ENCODE data around the gene MRPL4. TPM values are rescaled to one million over a fixed set of nuclear protein-coding genes. Genes with fewer than 3 reads are reported as not detected.
A peak's percentile ranks its signal among the peaks of the same experiment; 100 is the strongest.
"Not testable (repeated sequence)": the region's sequence is repeated elsewhere in the genome, so short reads cannot be mapped to it uniquely, and the experiment has no call there.

MRPL4 gene
- total RNA-seq, 1 donor from 2014 or later: 96.3 TPM

GRCh38 chr19:10238172-10238783, 13.7 kb upstream of the MRPL4 start:
- H3K36me3 ChIP-seq (ENCODE audit: control insufficient read depth, insufficient read depth, low read length): no peaks in the 10 kb centered on the region
- no peak for DNase-seq (ENCODE audit: low read depth)
- TF ChIP-seq CTCF (IDR thresholded peaks at IDR 0.05; ENCODE audit: insufficient read depth, low read length, poor library complexity, severe bottlenecking): no peak
- H3K4me3 ChIP-seq (ENCODE audit: low read depth, low read length): no peak overlapping the region
- no peaks in the 10 kb centered on the region for H3K27me3 ChIP-seq (ENCODE audit: control insufficient read depth, insufficient read depth, low read length)

GRCh38 chr19:10241826-10242449, 10.1 kb upstream of the MRPL4 start:
- DNase-seq (ENCODE audit: low read depth); H3K27me3 ChIP-seq (ENCODE audit: control insufficient read depth, insufficient read depth, low read length); H3K4me3 ChIP-seq (ENCODE audit: low read depth, low read length); H3K36me3 ChIP-seq (ENCODE audit: control insufficient read depth, insufficient read depth, low read length): not testable (repeated sequence)

- Histone ChIP-seq H3K4me3 (ENCODE audit: low read depth, low read length) (no peak overlapping the region), H3K36me3 (ENCODE audit: control insufficient read depth, insufficient read depth, low read length) (no peaks in the 10 kb centered on the region), H3K27me3 (ENCODE audit: control insufficient read depth, insufficient read depth, low read length) (no peaks in the 10 kb centered on the region)
- no peak for DNase-seq (ENCODE audit: low read depth)
- no peak for TF ChIP-seq CTCF (IDR thresholded peaks at IDR 0.05; ENCODE audit: insufficient read depth, low read length, poor library complexity, severe bottlenecking)
These were observed 8.4 kb upstream of the MRPL4 start for GRCh38 chr19:10243606-10244005.

- no peaks in the 10 kb centered on the region for H3K36me3 ChIP-seq (ENCODE audit: control insufficient read depth, insufficient read depth, low read length)
- no peaks in the 10 kb centered on the region for H3K27me3 ChIP-seq (ENCODE audit: control insufficient read depth, insufficient read depth, low read length)
- no peak overlapping the region for H3K4me3 ChIP-seq (ENCODE audit: low read depth, low read length)
- no peak for TF ChIP-seq CTCF (IDR thresholded peaks at IDR 0.05; ENCODE audit: insufficient read depth, low read length, poor library complexity, severe bottlenecking)
- no peak for DNase-seq (ENCODE audit: low read depth)
These were observed 6.7 kb upstream of the MRPL4 start for GRCh38 chr19:10245189-10245939.

GRCh38 chr19:10246511-10246910, 5.5 kb upstream of the MRPL4 start:
- Histone ChIP-seq H3K27me3 (ENCODE audit: control insufficient read depth, insufficient read depth, low read length) (no peaks in the 10 kb centered on the region), H3K36me3 (ENCODE audit: control insufficient read depth, insufficient read depth, low read length) (no peaks in the 10 kb centered on the region), H3K4me3 (ENCODE audit: low read depth, low read length) (no peak overlapping the region)
- TF ChIP-seq CTCF (IDR thresholded peaks at IDR 0.05; ENCODE audit: insufficient read depth, low read length, poor library complexity, severe bottlenecking): no peak
- no peak for DNase-seq (ENCODE audit: low read depth)

- peak overlapping the region; percentile 89 for H3K4me3 ChIP-seq (ENCODE audit: low read depth, low read length)
- DNase-seq (ENCODE audit: low read depth): no peak
- peaks cover 4% of the 10 kb centered on the region for H3K36me3 ChIP-seq (ENCODE audit: control insufficient read depth, insufficient read depth, low read length)
- no peak for TF ChIP-seq CTCF (IDR thresholded peaks at IDR 0.05; ENCODE audit: insufficient read depth, low read length, poor library complexity, severe bottlenecking)
- no peaks in the 10 kb centered on the region for H3K27me3 ChIP-seq (ENCODE audit: control insufficient read depth, insufficient read depth, low read length)
These were observed 693 bp downstream of the MRPL4 start for GRCh38 chr19:10252707-10253106.

Measured in kidney epithelial cell (primary cell).